Measurements from ENCODE around the gene TTC9B. TPM values are rescaled to one million over a fixed set of nuclear protein-coding genes. Genes with fewer than 3 reads are reported as not detected.
A peak's percentile ranks its signal among the peaks of the same experiment; 100 is the strongest.

The TTC9B gene
- total and polyA plus RNA-seq, 2 of the 4 experiments (the other 2 are of a cell fraction), result not detected

DNA sequence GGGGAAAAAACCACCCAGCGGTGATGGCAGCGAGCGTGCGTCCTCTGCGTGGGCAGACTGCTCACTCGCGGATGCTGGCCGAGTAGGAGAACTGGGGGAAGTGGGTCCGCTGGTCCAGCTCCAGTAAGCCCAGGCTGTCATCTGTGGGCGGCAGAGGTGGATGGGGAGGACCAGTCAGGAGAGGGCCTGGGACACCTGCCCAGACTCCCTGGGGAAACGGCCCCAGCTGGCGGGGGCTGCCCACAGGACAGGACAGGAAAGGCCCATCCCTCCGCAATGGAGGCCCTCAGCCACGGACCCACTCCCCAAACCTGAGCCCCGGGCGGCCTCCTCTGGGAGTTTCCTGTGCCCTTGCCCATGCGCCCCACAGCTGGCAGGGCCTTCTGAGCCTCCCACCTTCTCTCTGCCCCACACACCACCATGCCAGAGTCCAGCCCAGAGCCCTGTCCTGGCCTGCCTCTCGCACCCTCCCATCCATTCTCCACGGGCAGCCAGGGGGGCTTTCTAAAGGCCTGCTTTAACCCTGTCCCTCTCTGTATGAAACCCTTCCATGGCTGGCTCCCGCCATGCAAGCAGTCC lies 15.7 kb upstream of the TTC9B start:
- TF ChIP-seq MAFK (IDR thresholded peaks at IDR 0.05; ENCODE audit: low read depth, low read length), result no peak
- Histone ChIP-seq H3K9me1 (ENCODE audit: insufficient read depth, low read length) (peaks cover 13% of the 10 kb centered on the region), H3K36me3 (ENCODE audit: control insufficient read depth, insufficient read depth, low read length) (peaks cover 44% of the 10 kb centered on the region), H3K27me3 (ENCODE audit: control insufficient read depth, insufficient read depth, low read length) (no peaks in the 10 kb centered on the region), H2AK5ac (ENCODE audit: low read depth, low read length) (no peak overlapping the region), H3K79me1 (ENCODE audit: low read depth in 1 of 2, low read length in 2 of 2) (peaks cover 4 to 10% of the 10 kb centered on the region in 2 experiments; a peak in 1 of 4 replicates), H3K9me3 (ENCODE audit: control insufficient read depth, insufficient read depth, low read length) (no peaks in the 10 kb centered on the region), H4K20me1 (ENCODE audit: insufficient read depth, low read length) (no peaks in the 10 kb centered on the region; the same call in 1 of the 2 replicates), H4K91ac (ENCODE audit: insufficient read depth, low read depth, low read length) (no peak overlapping the region), H3K14ac (replicated peaks; ENCODE audit: low read depth, low read length) (no peak overlapping the region), H2BK20ac (ENCODE audit: low read depth, low read length) (no peak overlapping the region), H2BK15ac (ENCODE audit: low read depth, low read length) (no peak overlapping the region), H2BK5ac (ENCODE audit: low read depth, low read length, poor library complexity, severe bottlenecking) (no peak overlapping the region), H3K23ac (ENCODE audit: low read depth, low read length) (no peak overlapping the region), H4K8ac (ENCODE audit: low read depth in 2 of 2, low read length in 2 of 2) (no peak overlapping the region), H3K18ac (ENCODE audit: low read depth, low read length) (no peak overlapping the region), H3K4me1 (ENCODE audit: control insufficient read depth, insufficient read depth, low read length) (peaks cover 11% of the 10 kb centered on the region), H4K5ac (ENCODE audit: low read depth, low read length) (no peak overlapping the region), H3K27ac (ENCODE audit: insufficient read depth, low read length) (no peak overlapping the region), H2BK120ac (ENCODE audit: low read depth, low read length) (no peak overlapping the region), H3K56ac (ENCODE audit: extremely low read depth, insufficient read depth, low read length) (no peak overlapping the region), H2AFZ (replicated peaks; ENCODE audit: low read length, poor library complexity) (no peak overlapping the region), H3K4me3 (ENCODE audit: insufficient read depth, low read depth, low read length) (no peak overlapping the region), H2AK9ac (replicated peaks; ENCODE audit: low read depth, low read length, poor library complexity) (peak overlapping the region; percentile 42), H3K4me2 (ENCODE audit: low read depth, low read length) (no peak overlapping the region), H3K9ac (ENCODE audit: low read depth, low read length) (no peak overlapping the region), H3K4ac (ENCODE audit: low read depth, low read length) (no peak overlapping the region)
- CTCF ChIA-PET, result no interaction called here
- no peak for ATAC-seq (ENCODE audit: low read depth)
- dilution Hi-C loops (cut with HindIII; ENCODE audit: low sequenced_read_pairs, unreplicated experiment), result no loop called here
- 100% methylated on average over 4 of the region's 20 CpGs; no CpG with 5 or more reads in 1 of the 2 experiments for WGBS, 2 experiments (ENCODE audit: extremely low coverage in 2 of 2, insufficient read length in 1 of 2)
- intact Hi-C loops (cut with micrococcal nuclease), result no loop called here
- POLR2A ChIA-PET (ENCODE audit: unreplicated experiment), result no interaction called here
- in situ Hi-C loops (cut with MboI; ENCODE audit: low sequenced_read_pairs), result no loop called here
- no peak for DNase-seq
- no TSS peak for BruUV-seq (replicated peaks)
